Smooth muscle cell of the brain vasculature (primary cell): ENCODE data around the gene TCP1.
"Not testable (repeated sequence)": the region's sequence is repeated elsewhere in the genome, so short reads cannot be mapped to it uniquely, and the experiment has no call there.

Experiments used
- DNase-seq: peaks from one replicate; pipeline ENCODE4 v3.0.0-alpha.2; 2012; ENCODE audit warnings: low read depth, low spot score

The TCP1 gene

DNA sequence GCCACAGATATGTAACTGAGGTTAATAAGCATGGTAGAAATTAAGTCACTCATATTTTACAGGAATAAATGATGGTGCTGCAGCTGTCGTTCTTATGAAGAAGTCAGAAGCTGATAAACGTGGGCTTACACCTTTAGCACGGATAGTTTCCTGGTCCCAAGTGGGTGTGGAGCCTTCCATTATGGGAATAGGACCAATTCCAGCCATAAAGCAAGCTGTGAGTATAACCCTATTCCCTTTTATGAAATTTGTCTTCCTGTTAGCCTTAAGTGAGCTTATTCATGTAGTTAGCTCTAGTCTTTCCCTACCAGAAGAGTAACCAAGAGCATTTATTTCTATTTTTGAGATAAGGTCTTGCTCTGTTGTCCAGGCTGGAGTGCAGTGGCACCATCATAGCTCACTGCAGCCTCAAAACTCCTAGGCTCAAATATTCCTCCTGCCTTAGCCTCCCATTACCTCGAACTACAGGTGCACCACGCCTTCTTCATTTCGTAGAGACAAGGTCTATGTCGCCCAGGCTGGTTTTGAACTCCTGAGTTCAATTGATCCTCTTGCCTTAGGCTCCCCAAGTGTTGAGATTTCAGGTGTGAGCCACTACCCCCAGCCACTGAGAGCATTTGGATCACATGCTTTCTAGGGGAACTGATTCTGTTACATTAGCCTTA lies 12.0 kb downstream of the TCP1 start:
- no peak for DNase-seq

- DNase-seq: no peak
These were observed 17.2 kb downstream of the TCP1 start for GRCh38 chr6:159772196-159772595.

DNA sequence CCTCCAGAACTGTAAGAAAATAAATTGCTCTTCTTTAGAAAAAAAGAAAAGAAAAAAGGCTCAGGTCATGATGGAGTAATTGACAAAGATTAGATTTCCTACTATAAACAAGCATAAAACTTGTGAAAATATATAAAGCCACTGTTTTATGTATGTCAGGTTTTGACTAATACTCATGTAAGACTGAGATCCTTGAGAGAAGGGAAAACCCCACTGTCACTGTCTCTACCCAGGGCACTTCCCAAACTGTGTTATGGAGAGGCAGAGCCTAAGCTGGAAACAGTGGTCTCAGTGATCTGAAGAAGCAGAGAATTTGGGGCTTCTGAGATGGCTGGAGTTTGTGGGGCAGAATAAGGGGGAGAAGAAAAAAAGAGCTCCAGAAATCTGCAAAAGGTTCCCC lies 19.9 kb downstream of the TCP1 start:
- DNase-seq: no peak

DNA sequence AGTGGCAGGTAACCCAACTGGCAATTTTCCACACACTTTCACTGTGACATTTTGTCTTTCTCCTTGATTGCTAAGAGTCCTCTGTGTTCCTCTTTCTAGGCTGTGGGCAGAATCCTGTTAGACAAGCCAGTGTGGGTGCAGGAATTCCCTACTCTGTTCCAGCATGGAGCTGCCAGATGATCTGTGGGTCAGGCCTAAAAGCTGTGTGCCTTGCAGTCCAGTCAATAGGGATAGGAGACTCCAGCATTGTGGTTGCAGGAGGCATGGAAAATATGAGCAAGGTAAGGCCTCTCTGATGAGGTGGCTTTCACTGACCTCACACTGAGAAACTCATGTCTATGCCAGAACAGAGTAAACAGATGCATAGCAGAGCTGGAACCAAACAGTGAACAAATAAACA lies 22.5 kb downstream of the TCP1 start:
- DNase-seq: no peak

DNA sequence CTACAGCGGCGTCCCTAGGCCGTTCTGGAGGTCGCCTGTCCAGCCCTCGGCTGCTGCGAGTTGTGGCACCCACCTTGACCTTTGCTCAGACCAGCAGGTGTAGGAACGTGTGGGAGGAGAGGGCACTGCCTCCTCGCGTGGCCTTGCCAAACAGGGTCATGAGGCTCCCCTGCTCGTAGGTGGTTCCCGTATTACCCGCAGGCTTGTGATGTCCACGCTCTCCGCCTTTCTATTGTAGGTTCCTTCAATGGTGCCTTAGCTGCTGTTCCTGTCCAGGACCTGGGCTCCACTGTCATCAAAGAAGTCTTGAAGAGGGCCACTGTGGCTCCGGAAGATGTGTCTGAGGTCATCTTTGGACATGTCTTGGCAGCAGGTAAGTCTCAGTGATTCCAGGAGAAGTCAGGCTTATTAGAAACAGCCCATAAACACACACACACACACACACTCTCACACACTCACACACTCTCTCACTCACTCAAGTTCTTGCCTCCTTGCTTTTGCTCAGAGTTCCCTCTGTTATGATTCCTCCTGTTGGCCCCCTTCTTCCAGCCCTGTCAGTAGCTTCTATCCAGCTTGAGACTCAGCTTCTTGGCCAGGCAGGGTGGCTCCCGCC lies 26.6 kb downstream of the TCP1 start:
- DNase-seq: no peak

GRCh38 chr6:159761873-159762680 lies 27.3 kb downstream of the TCP1 start, which contains the start of gene ACAT2:
ACAT2 (plus strand) TSS chr6:159762045; CDS start chr6:159762088, 43 bp downstream.
- peak; percentile 86 for DNase-seq

DNA sequence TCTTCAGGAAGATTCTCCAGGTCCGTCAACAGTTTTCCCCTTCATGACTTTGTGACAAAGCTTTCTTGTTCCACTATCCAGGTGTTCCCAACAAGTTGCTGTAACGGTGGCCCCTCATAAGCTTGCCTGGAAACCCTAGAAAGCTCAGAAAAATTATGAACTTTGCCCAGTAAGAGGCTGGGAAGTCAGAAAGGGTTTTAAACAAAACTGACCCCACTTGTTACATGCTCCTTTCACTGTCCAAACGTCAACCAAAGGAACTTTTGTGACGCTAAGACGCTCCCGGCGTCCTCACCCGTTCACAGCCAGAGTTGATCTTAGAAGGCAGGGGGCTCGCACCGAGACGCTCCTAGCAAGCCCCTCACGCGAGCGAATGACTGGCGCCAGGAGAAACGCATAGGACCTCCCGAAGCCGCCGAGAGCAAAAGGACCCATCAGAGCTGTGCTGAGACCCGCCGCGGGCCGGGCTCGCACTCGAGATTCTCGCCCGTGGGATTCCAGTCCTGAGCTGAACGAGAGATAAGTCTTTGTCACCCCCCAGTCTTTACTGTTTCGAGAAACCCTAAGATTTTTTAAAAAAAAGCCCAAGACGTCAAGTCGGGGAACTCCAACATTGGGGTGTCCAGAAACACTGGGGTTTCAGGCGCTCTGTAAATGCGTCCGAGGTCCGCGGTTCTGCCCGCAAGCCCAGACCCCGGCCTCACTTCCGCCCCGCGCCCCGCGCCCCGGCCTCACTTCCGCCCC lies 28.1 kb downstream of the TCP1 start:
- DNase-seq: no peak

DNA sequence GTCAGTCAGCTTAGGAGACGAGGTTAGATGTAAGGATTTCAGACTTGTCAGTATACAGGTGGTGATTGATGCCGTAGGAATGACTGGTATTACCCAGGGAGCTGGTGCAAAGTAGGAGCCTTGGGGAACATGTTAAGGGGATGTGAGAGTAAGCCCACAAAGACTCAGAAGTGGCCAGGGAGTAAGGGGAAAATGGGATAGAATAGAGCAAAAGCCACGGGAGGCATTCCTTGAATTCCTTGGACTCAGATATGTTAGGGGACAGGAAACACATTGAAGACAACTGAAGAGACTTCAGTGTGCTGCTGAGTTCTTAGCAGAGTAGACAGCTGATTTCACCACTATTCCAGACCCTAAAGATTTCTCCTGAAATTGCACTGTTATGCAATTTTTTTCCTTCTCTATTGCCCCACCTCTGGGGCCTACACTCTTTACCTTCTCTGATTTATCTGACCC lies 28.8 kb downstream of the TCP1 start:
- DNase-seq: no peak

- no peak for DNase-seq
These were observed 29.8 kb downstream of the TCP1 start for GRCh38 chr6:159759645-159760044.

DNA sequence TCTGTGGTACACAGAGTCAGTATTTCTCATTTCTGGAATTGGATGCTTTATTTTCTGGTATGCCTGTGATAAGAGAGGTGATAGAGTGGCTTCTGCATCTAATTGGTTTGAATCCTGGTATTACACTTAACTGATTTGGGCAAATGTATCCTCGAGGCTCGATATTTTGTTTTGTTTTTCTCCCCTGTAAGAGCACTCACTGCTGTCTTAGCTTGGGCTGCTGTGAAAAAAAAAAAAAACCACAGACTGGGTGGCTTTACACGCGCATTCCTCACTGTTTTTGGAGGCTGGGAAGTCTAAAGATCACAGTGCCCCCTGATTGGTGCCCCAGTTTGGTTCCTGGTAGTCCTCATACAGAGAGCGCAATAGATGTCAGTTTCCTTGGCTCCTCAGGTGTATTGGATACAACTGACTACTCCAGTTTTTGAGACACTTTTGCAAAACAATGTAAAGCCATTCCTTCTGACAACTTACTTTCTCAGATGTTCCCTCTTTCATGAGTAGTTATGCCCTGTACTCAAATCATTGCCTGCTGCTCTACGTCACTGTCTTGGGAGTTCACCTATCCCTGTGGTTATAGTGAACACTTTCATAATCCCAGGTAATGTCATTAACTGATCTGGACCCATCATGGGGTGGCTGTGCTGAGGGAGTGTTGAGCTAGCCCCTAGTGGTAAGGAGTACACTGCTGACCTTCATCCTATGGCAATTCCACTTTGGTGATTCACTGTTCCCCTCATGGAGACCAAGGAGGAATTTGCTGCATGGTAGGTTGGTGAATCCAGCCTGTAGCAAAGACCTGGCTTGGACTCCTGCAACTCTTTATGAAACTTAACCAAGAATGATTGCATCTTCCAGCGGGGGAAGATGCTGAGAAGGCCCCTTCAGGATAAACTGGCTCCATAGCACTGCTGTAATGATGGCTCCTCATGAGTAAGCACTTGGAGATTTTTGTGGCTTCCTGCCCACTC lies 31.1 kb downstream of the TCP1 start:
- DNase-seq: no peak

GRCh38 chr6:159756508-159756907 lies 32.9 kb downstream of the TCP1 start:
- no peak for DNase-seq

- DNase-seq: no peak
These were observed 34.2 kb downstream of the TCP1 start for GRCh38 chr6:159754959-159755914.

- DNase-seq: no peak
These were observed 35.0 kb downstream of the TCP1 start for GRCh38 chr6:159754401-159754800.

DNA sequence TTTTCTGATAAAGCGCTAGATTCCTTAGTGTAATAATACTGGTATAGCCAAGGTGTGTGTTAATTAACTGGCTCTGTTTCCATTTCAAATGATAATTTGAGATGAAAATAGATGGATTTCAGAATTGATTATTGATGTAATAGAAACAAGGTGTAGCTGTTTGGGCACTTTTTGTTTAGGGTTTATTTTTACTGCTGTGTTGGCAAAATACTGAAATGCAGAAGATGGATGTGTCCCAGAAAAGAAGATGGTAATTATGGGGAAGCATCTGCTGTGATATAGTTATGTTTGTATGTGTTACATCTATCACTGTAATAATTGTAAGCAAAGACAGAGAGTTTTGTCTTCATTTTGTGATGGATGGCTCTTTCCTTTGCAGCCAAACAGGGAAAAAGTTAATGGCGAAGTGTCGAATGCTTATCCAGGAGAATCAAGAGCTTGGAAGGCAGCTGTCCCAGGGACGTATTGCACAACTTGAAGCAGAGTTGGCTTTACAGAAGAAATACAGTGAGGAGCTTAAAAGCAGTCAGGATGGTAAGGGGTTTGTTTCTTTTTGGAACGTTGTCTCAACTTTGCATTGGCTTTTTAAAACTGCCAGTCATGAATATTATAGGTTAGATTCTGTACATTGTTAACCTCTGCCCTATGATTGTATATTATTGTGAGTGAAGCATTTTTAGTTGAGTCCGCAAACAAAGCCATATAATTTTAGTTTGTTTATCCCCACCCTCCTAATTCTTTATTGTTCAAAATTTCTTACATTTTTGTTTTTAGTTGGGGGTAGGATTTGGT lies 36.1 kb downstream of the TCP1 start:
- no peak for DNase-seq

DNA sequence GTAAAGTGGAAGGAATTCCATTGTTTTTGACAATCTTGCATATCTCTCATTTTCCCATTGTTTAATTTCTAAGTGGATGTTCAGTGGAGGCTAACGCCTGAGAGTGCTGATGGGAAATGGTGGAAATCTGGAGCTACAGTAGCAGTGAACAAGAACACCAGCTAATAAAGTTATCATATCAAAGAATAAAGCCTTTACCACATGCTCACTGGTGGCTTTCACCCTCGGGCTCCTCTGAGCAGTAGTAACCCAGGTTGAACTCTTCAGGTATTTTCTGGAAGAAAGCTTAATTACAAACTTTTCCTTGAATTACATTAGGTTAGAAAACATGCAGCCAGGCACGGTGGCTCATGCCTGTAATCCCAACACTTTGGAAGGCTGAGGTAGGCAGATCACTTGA lies 38.0 kb downstream of the TCP1 start:
- DNase-seq: no peak

DNA sequence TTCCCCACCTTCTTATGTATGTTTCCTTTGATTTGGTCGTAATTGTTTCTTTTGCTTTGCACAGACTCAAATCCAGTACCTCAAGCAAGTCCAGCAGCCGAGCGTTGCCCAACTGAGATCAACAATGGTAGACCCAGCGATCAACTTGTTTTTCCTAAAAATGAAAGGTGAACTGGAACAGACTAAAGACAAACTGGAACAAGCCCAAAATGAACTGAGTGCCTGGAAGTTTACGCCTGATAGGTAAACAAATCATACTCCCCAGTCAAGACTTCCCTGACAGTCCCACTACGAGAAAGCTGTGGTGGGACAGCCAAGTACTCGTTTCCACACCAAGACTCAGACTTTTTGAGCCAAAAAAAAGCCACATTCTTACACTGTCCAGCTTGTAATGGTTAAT lies 41.3 kb downstream of the TCP1 start:
- DNase-seq: not testable (repeated sequence)

DNA sequence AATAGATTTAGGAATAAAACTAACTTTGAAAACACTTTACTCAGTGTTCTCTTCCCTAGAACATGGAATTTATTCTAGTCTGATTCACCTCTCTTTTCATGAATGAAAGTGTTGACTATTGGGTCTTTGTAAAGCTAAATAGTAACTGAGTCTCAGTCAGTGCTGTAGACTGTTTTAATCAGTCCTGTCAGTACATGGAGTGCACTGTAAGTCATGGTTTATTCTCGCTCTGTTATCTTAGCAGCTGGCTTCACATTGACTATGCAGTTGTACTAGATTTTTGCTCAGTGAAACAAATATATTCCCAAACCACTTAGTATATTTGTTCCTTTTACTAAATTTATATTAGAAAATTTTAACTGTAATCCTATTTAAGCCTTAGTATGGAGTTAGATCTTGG lies 42.6 kb downstream of the TCP1 start:
- DNase-seq: no peak

DNA sequence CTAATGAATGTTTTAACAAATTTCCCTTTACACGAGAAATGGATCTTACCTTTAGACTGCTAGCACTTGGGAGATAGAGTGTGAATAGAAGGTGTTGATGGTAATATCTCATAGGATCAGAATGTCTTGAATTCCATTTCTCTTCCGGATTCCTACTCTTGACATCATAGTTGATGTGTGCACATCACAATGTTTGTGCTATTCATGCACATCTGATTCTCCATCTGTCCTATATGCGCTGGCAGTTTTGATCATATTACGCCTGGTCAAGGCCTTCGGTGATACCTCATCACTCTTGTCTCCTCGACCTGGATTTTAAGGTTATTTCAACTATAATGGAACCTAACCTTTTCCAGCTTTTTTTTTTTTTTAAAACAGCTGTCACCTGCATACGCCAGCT lies 44.3 kb downstream of the TCP1 start:
- no peak for DNase-seq

DNA sequence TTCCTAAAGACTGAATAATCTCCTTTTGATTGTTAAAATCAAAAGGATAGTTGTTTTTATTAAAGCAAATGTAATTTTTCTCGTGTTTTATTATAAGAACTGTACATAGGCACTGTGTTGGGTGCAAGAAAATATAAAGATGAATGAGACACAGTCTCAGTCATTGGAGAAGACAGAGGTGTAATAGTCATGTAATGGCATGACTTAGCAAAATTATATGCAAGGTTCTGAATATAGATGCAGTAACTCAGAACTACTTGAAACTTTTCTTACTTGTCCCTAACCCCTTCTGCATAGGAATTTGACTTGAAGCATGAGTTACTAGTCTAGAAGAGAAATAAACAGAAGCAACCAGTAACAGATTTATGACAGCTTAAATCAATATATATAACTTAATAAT lies 47.2 kb downstream of the TCP1 start:
- DNase-seq: no peak
